Fibroblast of lung (primary cell): ENCODE data around the gene PRRC2A. TPM values are rescaled to one million over a fixed set of nuclear protein-coding genes. Genes with fewer than 3 reads are reported as not detected.
A peak's percentile ranks its signal among the peaks of the same experiment; 100 is the strongest.

Experiments
- DNase-seq, 2 donors: peaks; one replicate each; pipeline versions ENCODE4 v3.0.0 to v3.0.0-alpha.2; 2010; ENCODE audit warnings: low read depth in 2 of 2
- H2AFZ ChIP-seq: 2 replicates; pipeline ENCODE4 v1.5.1; 2012; ENCODE audit warnings: low read length, control low read depth, inconsistent platforms
- H3K27ac ChIP-seq: 2 replicates; pipeline ENCODE4 v1.5.1; 2011; ENCODE audit warnings: low read length, control low read depth; ENCODE audit not compliant: insufficient read depth
- H3K27me3 ChIP-seq: 2 replicates; pipeline ENCODE4 v1.5.1; 2011; ENCODE audit warnings: mild to moderate bottlenecking, low read length; ENCODE audit not compliant: control insufficient read depth, insufficient read depth
- H3K36me3 ChIP-seq: 2 replicates; pipeline ENCODE4 v1.5.1; 2011; ENCODE audit warnings: low read length; ENCODE audit not compliant: control insufficient read depth, insufficient read depth
- H3K4me1 ChIP-seq: 2 replicates; pipeline ENCODE4 v1.5.1; 2011; ENCODE audit warnings: low read length; ENCODE audit not compliant: control insufficient read depth, insufficient read depth; ENCODE audit errors: extremely low read depth
- H3K4me2 ChIP-seq: 2 replicates; pipeline ENCODE4 v1.5.1; 2011; ENCODE audit warnings: low read length, control low read depth; ENCODE audit not compliant: insufficient read depth; ENCODE audit errors: extremely low read depth
- H3K4me3 ChIP-seq, 4 experiments: fragments of 200-600 bp in 1 of 4; sonication (generic) in 1 of 4; replicated peaks in 1 of 4; 2 replicates each; pipeline ENCODE4 v1.5.1; 2011 to 2016; ENCODE audit warnings: low read length in 4 of 4, low read depth in 3 of 4, mild to moderate bottlenecking in 3 of 4, control low read depth in 2 of 4, inconsistent platforms in 1 of 4, mixed read lengths in 1 of 4; ENCODE audit not compliant: insufficient read depth in 1 of 4; ENCODE audit errors: control extremely low read depth in 1 of 4
- H3K79me2 ChIP-seq: 2 replicates; pipeline ENCODE4 v1.5.1; 2012; ENCODE audit warnings: mild to moderate bottlenecking, low read length, inconsistent platforms; ENCODE audit not compliant: control insufficient read depth, insufficient read depth
- H3K9ac ChIP-seq: 2 replicates; pipeline ENCODE4 v1.5.1; 2011; ENCODE audit warnings: mild to moderate bottlenecking, low read length, control low read depth; ENCODE audit not compliant: insufficient read depth
- H3K9me3 ChIP-seq: 2 replicates; pipeline ENCODE4 v1.5.1; 2012; ENCODE audit warnings: low read depth, low read length; ENCODE audit not compliant: control insufficient read depth, insufficient read depth
- H4K20me1 ChIP-seq: 2 replicates; pipeline ENCODE4 v1.5.1; 2011; ENCODE audit warnings: low read length; ENCODE audit not compliant: control insufficient read depth, insufficient read depth; ENCODE audit errors: extremely low read depth
- EZH2 ChIP-seq: IDR thresholded peaks from 2 replicates; pipeline ENCODE4 v1.5.1; 2012; ENCODE audit warnings: low read length, control low read depth, mild to moderate bottlenecking; ENCODE audit errors: missing control alignments
- polyA plus RNA-seq, 2 donors: library from polyadenylated mRNA; depleted of rRNA in 1 of 2; stranded (reverse) in 1 of 2; unstranded in 1 of 2; fragments of >200 nt; gene quantifications; 2 replicates each; pipeline ENCODE4 v1.2.1, GENCODE V29; 2011 to 2012; ENCODE audit warnings: missing spikeins in 1 of 2
- total RNA-seq: library from RNA; depleted of rRNA; stranded (reverse); fragments of >200 nt; gene quantifications from 2 replicates; pipeline ENCODE4 v1.2.1, GENCODE V29; 2014
- TF ChIP-seq, protein P1 (sequence below), 2 donors: IDR thresholded peaks in 1 of 2; conservative IDR thresholded peaks in 1 of 2; 1 replicate in 1 of 2; 2 replicates in 1 of 2; pipeline ENCODE4 v1.5.1; 2011 to 2012; ENCODE audit warnings: low read length in 2 of 2, control low read depth in 1 of 2, inconsistent platforms in 1 of 2, low read depth in 1 of 2, mild to moderate bottlenecking in 1 of 2

PRRC2A gene
- total and polyA plus RNA-seq, 2 donors (not counting 1 experiment from before 2014, with no cell fraction given) = 26.9 to 46.6 TPM

DNA sequence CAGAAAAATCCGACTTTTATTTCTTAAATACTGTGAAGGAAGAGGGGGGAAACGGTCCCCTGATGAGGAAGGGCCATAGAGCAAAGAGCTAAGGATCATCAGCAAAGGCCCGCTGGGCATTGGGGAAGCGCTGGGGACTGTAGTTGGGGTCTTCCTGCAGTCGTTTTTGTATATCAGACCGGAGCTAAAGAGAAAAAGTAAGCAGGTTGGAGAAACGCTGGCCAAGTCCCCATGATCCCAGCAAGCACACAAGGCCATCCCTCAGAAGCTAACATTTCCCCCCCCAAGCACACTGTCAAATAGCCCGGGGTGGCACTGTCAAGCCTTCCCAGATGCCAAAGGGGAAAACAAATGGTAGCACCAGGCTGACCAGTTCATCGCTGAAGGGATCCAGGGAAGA lies 18.5 kb downstream of the PRRC2A start:
- Histone ChIP-seq H3K79me2 (no peaks in the 10 kb centered on the region), H4K20me1 (no peaks in the 10 kb centered on the region), H3K4me3 (no peak overlapping the region), H3K27ac (no peak overlapping the region), H2AFZ (no peak overlapping the region), H3K9ac (no peak overlapping the region), H3K36me3 (peaks cover 44% of the 10 kb centered on the region), H3K27me3 (no peaks in the 10 kb centered on the region), H3K4me2 (no peak overlapping the region), H3K4me1 (no peaks in the 10 kb centered on the region), H3K9me3 (no peaks in the 10 kb centered on the region)
- TF ChIP-seq, protein P1, sequence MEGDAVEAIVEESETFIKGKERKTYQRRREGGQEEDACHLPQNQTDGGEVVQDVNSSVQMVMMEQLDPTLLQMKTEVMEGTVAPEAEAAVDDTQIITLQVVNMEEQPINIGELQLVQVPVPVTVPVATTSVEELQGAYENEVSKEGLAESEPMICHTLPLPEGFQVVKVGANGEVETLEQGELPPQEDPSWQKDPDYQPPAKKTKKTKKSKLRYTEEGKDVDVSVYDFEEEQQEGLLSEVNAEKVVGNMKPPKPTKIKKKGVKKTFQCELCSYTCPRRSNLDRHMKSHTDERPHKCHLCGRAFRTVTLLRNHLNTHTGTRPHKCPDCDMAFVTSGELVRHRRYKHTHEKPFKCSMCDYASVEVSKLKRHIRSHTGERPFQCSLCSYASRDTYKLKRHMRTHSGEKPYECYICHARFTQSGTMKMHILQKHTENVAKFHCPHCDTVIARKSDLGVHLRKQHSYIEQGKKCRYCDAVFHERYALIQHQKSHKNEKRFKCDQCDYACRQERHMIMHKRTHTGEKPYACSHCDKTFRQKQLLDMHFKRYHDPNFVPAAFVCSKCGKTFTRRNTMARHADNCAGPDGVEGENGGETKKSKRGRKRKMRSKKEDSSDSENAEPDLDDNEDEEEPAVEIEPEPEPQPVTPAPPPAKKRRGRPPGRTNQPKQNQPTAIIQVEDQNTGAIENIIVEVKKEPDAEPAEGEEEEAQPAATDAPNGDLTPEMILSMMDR (conservative IDR thresholded peaks at IDR 0.05 in 1 of 2, IDR thresholded peaks at IDR 0.05 in 1 of 2; ENCODE audit: low read depth in 1 of 2, low read length in 2 of 2) = no peak
- no peak for TF ChIP-seq EZH2
- DNase-seq = no peak

- no peaks in the 10 kb centered on the region for H3K4me1 ChIP-seq
- H3K27me3 ChIP-seq = no peaks in the 10 kb centered on the region
- peak in 1 of 2 donors; percentile 80 for DNase-seq
- H2AFZ ChIP-seq = no peak overlapping the region
- peak overlapping the region; percentile 31 for H3K27ac ChIP-seq
- no peak overlapping the region for H3K4me2 ChIP-seq
- H3K4me3 ChIP-seq = no peak overlapping the region
- H3K9ac ChIP-seq = no peak overlapping the region
- TF ChIP-seq, protein P1 (conservative IDR thresholded peaks at IDR 0.05 in 1 of 2, IDR thresholded peaks at IDR 0.05 in 1 of 2; ENCODE audit: low read depth in 1 of 2, low read length in 2 of 2) = no peak
- no peak for TF ChIP-seq EZH2
- H4K20me1 ChIP-seq = no peaks in the 10 kb centered on the region
- peaks cover 46% of the 10 kb centered on the region for H3K36me3 ChIP-seq
- no peaks in the 10 kb centered on the region for H3K79me2 ChIP-seq
- H3K9me3 ChIP-seq = no peaks in the 10 kb centered on the region
These were observed 18.9 kb downstream of the PRRC2A start for GRCh38 chr6:31639449-31639861.

DNA sequence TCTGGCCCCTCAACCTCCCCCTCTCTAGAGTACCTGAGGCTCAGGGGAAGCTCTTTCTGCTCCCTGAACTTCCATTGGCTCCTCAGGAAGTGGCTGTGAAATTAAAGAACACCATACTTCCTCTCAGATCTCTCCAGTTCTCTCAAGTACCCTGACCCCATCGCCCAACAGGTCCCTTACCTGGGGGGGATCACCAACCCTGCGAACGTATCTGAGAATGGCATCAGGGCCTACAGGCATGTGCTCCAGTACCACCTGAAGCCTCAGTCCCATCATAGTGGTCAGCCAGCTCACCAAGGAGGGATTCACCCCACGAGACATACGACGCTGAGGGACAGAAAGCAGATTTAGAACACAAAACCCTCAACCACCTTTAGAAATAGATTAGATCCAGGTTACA lies 20.1 kb downstream of the PRRC2A start:
- Histone ChIP-seq H3K4me3 (no peak overlapping the region), H3K9me3 (no peaks in the 10 kb centered on the region), H2AFZ (no peak overlapping the region), H3K4me1 (no peaks in the 10 kb centered on the region), H3K36me3 (peaks cover 39% of the 10 kb centered on the region), H3K27me3 (no peaks in the 10 kb centered on the region), H3K79me2 (no peaks in the 10 kb centered on the region), H3K4me2 (no peak overlapping the region), H4K20me1 (no peaks in the 10 kb centered on the region), H3K27ac (no peak overlapping the region), H3K9ac (no peak overlapping the region)
- DNase-seq = no peak
- no peak for TF ChIP-seq EZH2
- TF ChIP-seq, protein P1 (conservative IDR thresholded peaks at IDR 0.05 in 1 of 2, IDR thresholded peaks at IDR 0.05 in 1 of 2; ENCODE audit: low read depth in 1 of 2, low read length in 2 of 2) = no peak
